NCI-H1694 (cell line): ENCODE data around the gene XIRP2.

ENCODE experiments used
- DNase-seq: peaks from one replicate; lab custom pipeline; 2025; lab: John Stamatoyannopoulos, UW

XIRP2 gene

GRCh38 chr2:167136879-167137596 is 248.8 kb downstream of the XIRP2 start:
- DNase-seq: no peak

- no peak for DNase-seq
These were observed 252.1 kb downstream of the XIRP2 start for GRCh38 chr2:167140330-167140729.

GRCh38 chr2:167140767-167141166 is 252.5 kb downstream of the XIRP2 start:
- no peak for DNase-seq

- DNase-seq: no peak
These were observed 254.3 kb downstream of the XIRP2 start for GRCh38 chr2:167142554-167142953.

- no peak for DNase-seq
These were observed 256.1 kb downstream of the XIRP2 start for GRCh38 chr2:167144179-167144898.

GRCh38 chr2:167147271-167147941 is 259.1 kb downstream of the XIRP2 start:
- DNase-seq: no peak

- DNase-seq: no peak
These were observed 263.6 kb downstream of the XIRP2 start for GRCh38 chr2:167151894-167152293.

- no peak for DNase-seq
These were observed 269.2 kb downstream of the XIRP2 start for GRCh38 chr2:167157523-167157922.

GRCh38 chr2:167177196-167177595 is 288.9 kb downstream of the XIRP2 start:
- no peak for DNase-seq

- no peak for DNase-seq
These were observed 292.9 kb downstream of the XIRP2 start for GRCh38 chr2:167181134-167181533.

- DNase-seq: no peak
These were observed 293.4 kb downstream of the XIRP2 start for GRCh38 chr2:167181688-167182087.

- DNase-seq: no peak
These were observed 294.1 kb downstream of the XIRP2 start for GRCh38 chr2:167182403-167182802.

GRCh38 chr2:167183931-167184330 is 295.7 kb downstream of the XIRP2 start:
- peak; percentile 67 for DNase-seq

- DNase-seq: no peak
These were observed 298.2 kb downstream of the XIRP2 start for GRCh38 chr2:167186465-167186864.

GRCh38 chr2:167187049-167187727 is 298.9 kb downstream of the XIRP2 start:
- DNase-seq: no peak

- DNase-seq: no peak
These were observed 300.0 kb downstream of the XIRP2 start for GRCh38 chr2:167187978-167188967.

- DNase-seq: no peak
These were observed 301.8 kb downstream of the XIRP2 start for GRCh38 chr2:167190053-167190452.

- DNase-seq: no peak
These were observed 303.3 kb downstream of the XIRP2 start for GRCh38 chr2:167191588-167191987.

GRCh38 chr2:167192833-167193232 is 304.6 kb downstream of the XIRP2 start:
- no peak for DNase-seq

GRCh38 chr2:167196461-167197252 is 308.4 kb downstream of the XIRP2 start:
- peak; percentile 85 for DNase-seq
